Neural crest cell (in vitro differentiated cells): ENCODE data around the gene CLK4. TPM values are rescaled to one million over a fixed set of nuclear protein-coding genes. Genes with fewer than 3 reads are reported as not detected.

Experiments used
- DNase-seq: peaks from one replicate; pipeline ENCODE4 v3.0.0; 2021; ENCODE audit warnings: low read depth, mixed read lengths, low spot score
- H3K27ac Mint-ChIP-seq: one replicate; pipeline ENCODE4 v1.8.0; 2021; ENCODE audit warnings: mild to moderate bottlenecking, mixed read lengths; ENCODE audit not compliant: unreplicated experiment
- H3K27me3 Mint-ChIP-seq: 2 replicates; pipeline ENCODE4 v1.8.0; 2021; ENCODE audit warnings: low read depth, mild to moderate bottlenecking, mixed read lengths
- H3K36me3 Mint-ChIP-seq: 2 replicates; pipeline ENCODE4 v1.8.0; 2021; ENCODE audit warnings: low read depth, mild to moderate bottlenecking, mixed read lengths
- H3K4me1 Mint-ChIP-seq: 2 replicates; pipeline ENCODE4 v1.8.0; 2021; ENCODE audit warnings: mixed read lengths
- H3K4me3 Mint-ChIP-seq: one replicate; pipeline ENCODE4 v1.8.0; 2021; ENCODE audit warnings: mild to moderate bottlenecking, mixed read lengths
- H3K9me3 Mint-ChIP-seq: 2 replicates; pipeline ENCODE4 v1.8.0; 2021; ENCODE audit warnings: mixed read lengths
- CTCF ChIP-seq: fragments of 200-600 bp; sonication (generic); conservative IDR thresholded peaks from 2 replicates; pipeline ENCODE4 v1.5.0; 2021; ENCODE audit warnings: antibody characterized with exemption, mild to moderate bottlenecking
- total RNA-seq: library from RNA; stranded (reverse); gene quantifications from 2 replicates; pipeline ENCODE4 v1.2.1, GENCODE V29; 2021

CLK4 gene
- total RNA-seq, 1 donor from 2014 or later = 25.1 TPM

DNA sequence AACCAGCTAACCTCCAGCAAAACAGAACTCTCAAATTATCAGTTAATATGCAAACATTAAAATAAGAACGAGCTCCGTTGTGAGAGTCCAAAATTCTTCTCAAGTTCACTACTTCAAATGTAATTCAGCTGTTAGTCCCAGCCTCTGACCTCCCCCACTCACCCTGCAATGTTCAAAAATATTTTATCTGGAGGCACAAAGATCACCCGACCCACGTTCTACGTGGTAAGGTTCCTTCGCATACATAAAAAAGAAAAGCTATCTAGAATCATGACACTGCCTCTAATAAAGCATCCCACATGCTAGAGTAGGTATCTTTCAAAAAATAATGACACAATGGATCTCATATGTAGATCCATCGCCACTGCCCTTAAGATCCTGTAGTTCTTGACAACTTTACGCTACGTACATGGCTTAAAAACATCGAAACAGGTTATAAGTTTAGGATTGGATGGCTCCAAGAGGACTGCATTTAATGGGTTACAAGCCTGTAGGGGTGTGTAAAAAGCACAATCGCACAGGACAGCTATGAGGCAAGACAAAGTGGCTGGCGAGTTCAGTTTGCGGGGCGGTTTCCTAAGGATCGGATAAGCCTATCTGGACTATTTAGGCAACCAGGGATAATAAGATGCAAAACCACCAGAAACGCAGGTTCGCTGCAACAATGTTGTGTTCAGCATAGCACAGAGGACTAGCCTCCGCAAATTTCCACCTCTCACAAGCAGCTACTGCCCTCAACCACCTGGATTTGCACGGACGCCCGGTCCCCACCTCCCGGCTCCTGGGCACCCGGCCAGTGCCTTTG is 969 bp downstream of the CLK4 start:
- Mint-ChIP-seq H3K4me1 (peaks cover 31% of the 10 kb centered on the region), H3K27ac (peak overlapping the region; percentile 93), H3K27me3 (peaks cover 3% of the 10 kb centered on the region), H3K36me3 (peaks cover 5% of the 10 kb centered on the region), H3K9me3 (peaks cover 2% of the 10 kb centered on the region), H3K4me3 (peak overlapping the region; percentile 96)
- no peak for DNase-seq
- no peak for TF ChIP-seq CTCF

GRCh38 chr5:178624631-178625546 is 2.0 kb downstream of the CLK4 start:
- Mint-ChIP-seq H3K9me3 (peaks cover 2% of the 10 kb centered on the region), H3K4me3 (peak overlapping the region; percentile 96), H3K27ac (peak overlapping the region; percentile 20), H3K27me3 (no peaks in the 10 kb centered on the region), H3K36me3 (peaks cover 7% of the 10 kb centered on the region), H3K4me1 (peaks cover 25% of the 10 kb centered on the region)
- no peak for TF ChIP-seq CTCF
- no peak for DNase-seq

- Mint-ChIP-seq H3K27me3 (no peaks in the 10 kb centered on the region), H3K4me1 (peaks cover 21% of the 10 kb centered on the region), H3K36me3 (peaks cover 13% of the 10 kb centered on the region), H3K27ac (no peak overlapping the region), H3K9me3 (peaks cover 2% of the 10 kb centered on the region), H3K4me3 (no peak overlapping the region)
- DNase-seq = no peak
- TF ChIP-seq CTCF = no peak
Measured at GRCh38 chr5:178622679-178623247, 4.1 kb downstream of the CLK4 start.

- Mint-ChIP-seq H3K9me3 (no peaks in the 10 kb centered on the region), H3K36me3 (peaks cover 19% of the 10 kb centered on the region), H3K4me3 (no peak overlapping the region), H3K27ac (no peak overlapping the region), H3K27me3 (no peaks in the 10 kb centered on the region), H3K4me1 (peaks cover 4% of the 10 kb centered on the region)
- TF ChIP-seq CTCF = no peak
- no peak for DNase-seq
Measured at GRCh38 chr5:178619390-178619789, 7.5 kb downstream of the CLK4 start.

DNA sequence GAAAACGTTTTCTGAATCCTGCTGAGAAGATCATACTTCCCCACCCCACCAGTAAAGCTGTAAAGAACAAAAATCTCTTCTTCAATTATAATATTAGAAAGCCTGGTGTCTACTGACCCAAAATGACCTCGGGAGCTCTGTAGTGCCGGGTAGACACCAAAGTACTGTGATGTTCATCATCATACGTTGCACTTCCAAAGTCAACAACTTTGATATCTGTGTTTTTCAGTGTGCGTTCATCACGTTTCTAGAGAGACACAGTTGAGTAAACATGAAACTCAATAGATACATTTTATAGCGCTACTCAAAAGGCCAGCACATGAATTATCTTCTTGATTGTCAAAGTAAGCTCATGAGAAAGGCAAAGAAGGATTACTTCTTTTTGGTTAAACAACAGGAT is 14.6 kb downstream of the CLK4 start:
- H3K4me1 Mint-ChIP-seq = no peaks in the 10 kb centered on the region
- no peak overlapping the region for H3K4me3 Mint-ChIP-seq
- no peaks in the 10 kb centered on the region for H3K27me3 Mint-ChIP-seq
- peaks cover 3% of the 10 kb centered on the region for H3K9me3 Mint-ChIP-seq
- peaks cover 40% of the 10 kb centered on the region for H3K36me3 Mint-ChIP-seq
- no peak overlapping the region for H3K27ac Mint-ChIP-seq
- TF ChIP-seq CTCF = no peak
- DNase-seq = no peak
